DMS53 treated with DMSO at 0.1 percent for 48 hours (cell line): ENCODE results near the gene BUD23.
"Not testable (repeated sequence)": the region's sequence is repeated elsewhere in the genome, so short reads cannot be mapped to it uniquely, and the experiment has no call there.

Experiments used
- DNase-seq: peaks from one replicate; lab custom pipeline; 2025; ENCODE audit not compliant: unreplicated experiment; lab: John Stamatoyannopoulos, UW

The BUD23 gene

GRCh38 chr7:73683056-73683787, at the start of gene BUD23, which contains the start of gene DNAJC30:
BUD23 (plus strand) TSS chr7:73683597; CDS start chr7:73683626, 29 bp downstream.
DNAJC30 (minus strand) TSS chr7:73683453; CDS start chr7:73683423, 30 bp downstream.
- DNase-seq, result peak; percentile 93

GRCh38 chr7:73633844-73634243, 49.6 kb upstream of the BUD23 start:
- DNase-seq, result no peak

GRCh38 chr7:73635428-73636200, 47.8 kb upstream of the BUD23 start:
- DNase-seq, result no peak

- no peak for DNase-seq
Observed at GRCh38 chr7:73638911-73639310, 44.5 kb upstream of the BUD23 start.

- no peak for DNase-seq
Observed at GRCh38 chr7:73642834-73643233, 40.6 kb upstream of the BUD23 start.

- no peak for DNase-seq
Observed at GRCh38 chr7:73644688-73645286, 38.6 kb upstream of the BUD23 start.

GRCh38 chr7:73645643-73646174, 37.7 kb upstream of the BUD23 start:
- DNase-seq, result no peak

- DNase-seq, result no peak
Observed at GRCh38 chr7:73646785-73647724, 36.3 kb upstream of the BUD23 start.

GRCh38 chr7:73647725-73648592, 35.4 kb upstream of the BUD23 start:
- peak; percentile 30 for DNase-seq

GRCh38 chr7:73648593-73649332, 34.6 kb upstream of the BUD23 start:
- no peak for DNase-seq

GRCh38 chr7:73649576-73649975, 33.8 kb upstream of the BUD23 start:
- no peak for DNase-seq

GRCh38 chr7:73650524-73650923, 32.9 kb upstream of the BUD23 start:
- DNase-seq, result no peak

- no peak for DNase-seq
Observed at GRCh38 chr7:73652541-73652949, 30.9 kb upstream of the BUD23 start.

- DNase-seq, result not testable (repeated sequence)
Observed at GRCh38 chr7:73655309-73655708, 28.1 kb upstream of the BUD23 start.

GRCh38 chr7:73659983-73660382, 23.4 kb upstream of the BUD23 start:
- no peak for DNase-seq

GRCh38 chr7:73660594-73660993, 22.8 kb upstream of the BUD23 start:
- DNase-seq, result not testable (repeated sequence)

GRCh38 chr7:73663033-73663432, 20.4 kb upstream of the BUD23 start:
- no peak for DNase-seq

GRCh38 chr7:73667344-73668102, 15.9 kb upstream of the BUD23 start, which contains the start of gene VPS37D:
VPS37D (plus strand) TSS chr7:73667831; CDS start chr7:73667959, 128 bp downstream.
- peak; percentile 74 for DNase-seq
